Omental fat pad (tissue), 4 donors: ENCODE data around the gene TTC17. TPM values are rescaled to one million over a fixed set of nuclear protein-coding genes. Genes with fewer than 3 reads are reported as not detected.

ENCODE experiments used
- ATAC-seq: fragments of 150-250 bp; one replicate; pipeline ENCODE4 v1.9.1; 2016; ENCODE audit warnings: mild to moderate bottlenecking, moderate library complexity; ENCODE audit not compliant: low FRiP score
- DNase-seq: peaks from one replicate; pipeline ENCODE4 v3.0.0-alpha.2; 2019; ENCODE audit warnings: low spot score
- CTCF ChIP-seq, 3 donors: fragments of 450-650 bp; IDR thresholded peaks; one replicate each; pipeline ENCODE4 v1.5.1; 2016 to 2017; ENCODE audit warnings: antibody characterized with exemption in 3 of 3, mild to moderate bottlenecking in 3 of 3, moderate library complexity in 2 of 3
- total RNA-seq, 4 donors: library from RNA; depleted of rRNA; stranded (reverse); fragments of >200 nt; gene quantifications; one replicate each; pipeline ENCODE4 v1.1.0, GENCODE V29; 2016

TTC17 gene
- total RNA-seq, 4 donors from 2014 or later: 78.4 to 180 (median 97.9) TPM

- TF ChIP-seq CTCF (IDR thresholded peaks at IDR 0.05): no peak
- no peak for DNase-seq
Measured at GRCh38 chr11:43366677-43367076, 8.0 kb downstream of the TTC17 start.

GRCh38 chr11:43367382-43368178 is 8.9 kb downstream of the TTC17 start:
- DNase-seq (no peak), ATAC-seq (no peak)
- TF ChIP-seq CTCF (IDR thresholded peaks at IDR 0.05): no peak

More at GRCh38 chr11:43366677-43367076, 8.0 kb downstream of the TTC17 start:
- no peak for ATAC-seq

GRCh38 chr11:43376065-43376464 is 17.3 kb downstream of the TTC17 start:
- no peak for TF ChIP-seq CTCF (IDR thresholded peaks at IDR 0.05)
- ATAC-seq (no peak), DNase-seq (no peak)

- ATAC-seq (no peak), DNase-seq (no peak)
- no peak for TF ChIP-seq CTCF (IDR thresholded peaks at IDR 0.05)
Measured at GRCh38 chr11:43376594-43376993, 17.9 kb downstream of the TTC17 start.

- ATAC-seq: no peak
- DNase-seq: no peak
- no peak for TF ChIP-seq CTCF (IDR thresholded peaks at IDR 0.05)
Measured at GRCh38 chr11:43377389-43377788, 18.7 kb downstream of the TTC17 start.

- TF ChIP-seq CTCF (IDR thresholded peaks at IDR 0.05): no peak
- DNase-seq: no peak
- no peak for ATAC-seq
Measured at GRCh38 chr11:43378897-43379296, 20.2 kb downstream of the TTC17 start.

- ATAC-seq: no peak
- DNase-seq: no peak
- TF ChIP-seq CTCF (IDR thresholded peaks at IDR 0.05): no peak
Measured at GRCh38 chr11:43381802-43382201, 23.1 kb downstream of the TTC17 start.
